ENCODE results near the gene KLHL40. TPM values are rescaled to one million over a fixed set of nuclear protein-coding genes. Genes with fewer than 3 reads are reported as not detected.

KLHL40 gene
- total and polyA plus RNA-seq, 12 donors = 0.03 to 0.54 (median 0.11) TPM; not detected in 9

GRCh38 chr3:42732829-42733459 lies 47.6 kb downstream of the KLHL40 start:
- TF ChIP-seq CTCF (IDR thresholded peaks at IDR 0.05) = no peak
- TF ChIP-seq POLR2A (IDR thresholded peaks at IDR 0.05) = no peak
- Histone ChIP-seq H3K27me3 (no peaks in the 10 kb centered on the region), H3K4me3 (no peak overlapping the region), H3K4me1 (replicated peaks in 1 of 2) (no peaks in the 10 kb centered on the region), H3K27ac (no peak overlapping the region), H3K36me3 (replicated peaks in 1 of 2) (no peaks in the 10 kb centered on the region), H3K9me3 (replicated peaks in 1 of 3) (no peaks in the 10 kb centered on the region)
- 85 to 93% (median 87%) methylated on average over 8 to 9 of the region's 9 CpGs for whole genome bisulfite sequencing, 4 donors
- intact Hi-C loops (cut with DNase I) = no loop called here
- DNase-seq = no peak

- H3K4me3 ChIP-seq = no peak overlapping the region
- TF ChIP-seq CTCF (IDR thresholded peaks at IDR 0.05) (no peak), POLR2A (IDR thresholded peaks at IDR 0.05) (no peak)
- H3K4me1 ChIP-seq (replicated peaks in 1 of 2) = no peaks in the 10 kb centered on the region
- H3K36me3 ChIP-seq (replicated peaks in 1 of 2) = no peaks in the 10 kb centered on the region
- DNase-seq = no peak
- H3K27me3 ChIP-seq = no peaks in the 10 kb centered on the region
- 86 to 91% (median 88%) methylated on average over 7 to 13 of the region's 13 CpGs for WGBS, 4 donors
- no peak overlapping the region for H3K27ac ChIP-seq
- intact Hi-C loops (cut with DNase I) = no loop called here
- no peaks in the 10 kb centered on the region for H3K9me3 ChIP-seq (replicated peaks in 1 of 3)
Observed at GRCh38 chr3:42733501-42734262, 48.3 kb downstream of the KLHL40 start.

GRCh38 chr3:42734263-42734860 lies 49.0 kb downstream of the KLHL40 start:
- Histone ChIP-seq H3K27ac (no peak overlapping the region), H3K36me3 (replicated peaks in 1 of 2) (no peaks in the 10 kb centered on the region), H3K4me1 (replicated peaks in 1 of 2) (no peaks in the 10 kb centered on the region), H3K9me3 (replicated peaks in 1 of 3) (no peaks in the 10 kb centered on the region), H3K27me3 (no peaks in the 10 kb centered on the region), H3K4me3 (no peak overlapping the region)
- WGBS, 4 donors = 82 to 100% (median 88%) methylated on average over 1 to 6 of the region's 6 CpGs
- intact Hi-C loops (cut with DNase I) = no loop called here
- no peak for TF ChIP-seq CTCF (IDR thresholded peaks at IDR 0.05)
- TF ChIP-seq POLR2A (IDR thresholded peaks at IDR 0.05) = no peak
- no peak for DNase-seq

- H3K27ac ChIP-seq = no peak overlapping the region
- H3K9me3 ChIP-seq (replicated peaks in 1 of 3) = no peaks in the 10 kb centered on the region
- H3K4me3 ChIP-seq = no peak overlapping the region
- WGBS, 4 donors = 81 to 88% (median 82%) methylated on average over 8 of the region's 8 CpGs
- no peaks in the 10 kb centered on the region for H3K4me1 ChIP-seq (replicated peaks in 1 of 2)
- intact Hi-C loops (cut with DNase I) = no loop called here
- no peaks in the 10 kb centered on the region for H3K36me3 ChIP-seq (replicated peaks in 1 of 2)
- DNase-seq = no peak
- no peaks in the 10 kb centered on the region for H3K27me3 ChIP-seq
- no peak for TF ChIP-seq POLR2A (IDR thresholded peaks at IDR 0.05)
- no peak for TF ChIP-seq CTCF (IDR thresholded peaks at IDR 0.05)
Observed at GRCh38 chr3:42735019-42735418, 49.7 kb downstream of the KLHL40 start.
